Measurements from ENCODE around the gene ADAMTSL3.

The ADAMTSL3 gene

DNA sequence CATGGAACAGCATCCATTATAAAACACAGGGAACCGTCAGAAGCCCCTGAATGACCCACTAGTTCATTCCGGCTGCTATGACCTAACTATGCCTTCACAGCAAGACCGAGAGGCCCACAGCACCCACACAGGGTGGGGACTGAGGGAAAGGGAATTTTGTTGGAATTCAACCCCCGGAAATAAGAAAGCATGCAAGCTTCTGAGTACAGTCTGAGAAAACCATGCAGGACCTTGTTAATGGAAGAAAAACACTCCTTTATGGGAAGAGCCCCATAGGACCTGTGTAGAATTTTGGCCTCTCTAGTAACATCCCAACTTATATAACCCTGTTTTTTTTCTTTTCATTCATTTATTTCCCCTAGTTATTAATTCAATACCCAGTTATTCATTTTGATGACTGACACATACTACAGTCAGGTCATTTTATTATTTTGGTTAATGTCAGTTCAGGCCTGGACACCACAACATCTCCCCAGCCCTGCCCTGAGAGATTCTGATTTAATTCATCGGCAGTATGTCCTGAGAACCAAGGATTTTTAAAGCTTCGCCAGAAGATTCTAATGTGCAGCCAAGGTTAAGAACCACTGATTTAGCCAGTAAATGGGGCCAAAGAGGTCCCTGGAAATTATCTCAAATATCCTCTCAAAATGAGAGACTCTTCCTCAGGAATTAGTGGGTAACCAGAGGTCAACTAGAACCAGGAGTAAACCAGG is 350.0 kb downstream of the ADAMTSL3 start:
- H3K9me2 ChIP-seq (replicated peaks; ENCODE audit: control insufficient read depth, low read length), result no peaks in the 10 kb centered on the region
- no peak overlapping the region for H3K27ac ChIP-seq (ENCODE audit: low read depth, low read length)
- TF ChIP-seq CTCF (IDR thresholded peaks at IDR 0.05; ENCODE audit: low read depth, low read length, poor library complexity, severe bottlenecking), result no peak
- no peak for TF ChIP-seq EZH2phosphoT487 (IDR thresholded peaks at IDR 0.05; ENCODE audit: borderline replicate concordance, low read length)
- no peaks in the 10 kb centered on the region for H3K9me3 ChIP-seq (ENCODE audit: control insufficient read depth, insufficient read depth, low read length)
- no peaks in the 10 kb centered on the region for H3K36me3 ChIP-seq (ENCODE audit: control insufficient read depth, low read length)
- H3F3A ChIP-seq (ENCODE audit: control insufficient read depth, insufficient read depth), result no peaks in the 10 kb centered on the region
- no peak overlapping the region for H3K4me3 ChIP-seq (ENCODE audit: low read length)
- no peaks in the 10 kb centered on the region for H3K4me1 ChIP-seq (ENCODE audit: control insufficient read depth, low read length)
- no peaks in the 10 kb centered on the region for H3K27me3 ChIP-seq (ENCODE audit: control insufficient read depth, low read length)
- no peak overlapping the region for H3K4me2 ChIP-seq (ENCODE audit: low read length)
- no peaks in the 10 kb centered on the region for H4K20me1 ChIP-seq (ENCODE audit: control insufficient read depth, insufficient read depth, low read depth, low read length)
- H3K79me2 ChIP-seq (ENCODE audit: control insufficient read depth, low read length), result no peaks in the 10 kb centered on the region

DNA sequence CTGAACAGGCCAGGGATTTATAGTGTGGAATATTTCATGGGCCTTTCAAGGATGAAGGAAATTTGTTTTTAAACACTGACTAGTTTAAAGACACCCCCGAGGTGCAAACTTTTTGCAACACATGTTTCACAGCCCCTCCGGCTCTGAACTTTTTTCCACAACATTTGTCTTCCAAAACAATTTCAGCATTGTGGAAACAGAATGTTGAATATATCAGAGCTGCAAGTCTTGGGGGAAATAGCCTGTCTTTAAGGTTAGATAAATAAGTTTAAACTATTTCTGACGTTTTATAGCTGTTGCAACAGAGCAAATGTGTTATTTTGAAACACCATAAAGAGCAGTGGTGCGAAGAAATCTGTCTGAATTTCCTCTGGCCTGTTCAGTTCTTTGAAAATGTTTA is 352.5 kb downstream of the ADAMTSL3 start:
- Histone ChIP-seq H3K9me3 (ENCODE audit: control insufficient read depth, insufficient read depth, low read length) (no peaks in the 10 kb centered on the region), H3K27me3 (ENCODE audit: control insufficient read depth, low read length) (no peaks in the 10 kb centered on the region), H4K20me1 (ENCODE audit: control insufficient read depth, insufficient read depth, low read depth, low read length) (no peaks in the 10 kb centered on the region), H3K27ac (ENCODE audit: low read depth, low read length) (no peak overlapping the region), H3K36me3 (ENCODE audit: control insufficient read depth, low read length) (no peaks in the 10 kb centered on the region), H3K4me1 (ENCODE audit: control insufficient read depth, low read length) (no peaks in the 10 kb centered on the region), H3K4me2 (ENCODE audit: low read length) (no peak overlapping the region), H3K4me3 (ENCODE audit: low read length) (no peak overlapping the region), H3F3A (ENCODE audit: control insufficient read depth, insufficient read depth) (no peaks in the 10 kb centered on the region), H3K9me2 (replicated peaks; ENCODE audit: control insufficient read depth, low read length) (no peaks in the 10 kb centered on the region), H3K79me2 (ENCODE audit: control insufficient read depth, low read length) (no peaks in the 10 kb centered on the region)
- TF ChIP-seq CTCF (IDR thresholded peaks at IDR 0.05; ENCODE audit: low read depth, low read length, poor library complexity, severe bottlenecking) (no peak), EZH2phosphoT487 (IDR thresholded peaks at IDR 0.05; ENCODE audit: borderline replicate concordance, low read length) (no peak)

DNA sequence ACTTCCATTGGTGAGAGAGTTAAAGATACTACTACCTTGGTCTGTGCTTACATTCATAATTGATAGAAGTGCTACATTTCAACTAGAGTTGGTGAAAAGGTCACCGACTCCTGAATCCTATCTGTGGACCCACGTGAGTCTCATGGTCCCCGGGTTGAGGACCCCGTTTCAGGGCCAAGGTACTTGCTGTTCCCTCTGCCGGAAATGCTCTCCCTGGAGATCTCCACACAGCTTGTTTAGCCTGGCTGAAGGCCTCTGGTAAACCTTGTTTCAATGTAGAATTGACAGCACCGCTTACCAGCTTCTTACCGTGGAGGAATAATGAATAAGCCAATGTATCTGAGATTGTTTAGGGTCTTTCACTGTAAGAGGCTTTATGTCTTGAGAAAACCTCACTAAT is 355.7 kb downstream of the ADAMTSL3 start:
- Histone ChIP-seq H3K4me2 (ENCODE audit: low read length) (no peak overlapping the region), H3K36me3 (ENCODE audit: control insufficient read depth, low read length) (no peaks in the 10 kb centered on the region), H3K4me3 (ENCODE audit: low read length) (no peak overlapping the region), H3K79me2 (ENCODE audit: control insufficient read depth, low read length) (no peaks in the 10 kb centered on the region), H3F3A (ENCODE audit: control insufficient read depth, insufficient read depth) (no peaks in the 10 kb centered on the region), H3K4me1 (ENCODE audit: control insufficient read depth, low read length) (no peaks in the 10 kb centered on the region), H3K9me3 (ENCODE audit: control insufficient read depth, insufficient read depth, low read length) (no peaks in the 10 kb centered on the region), H3K27me3 (ENCODE audit: control insufficient read depth, low read length) (no peaks in the 10 kb centered on the region), H3K9me2 (replicated peaks; ENCODE audit: control insufficient read depth, low read length) (no peaks in the 10 kb centered on the region), H4K20me1 (ENCODE audit: control insufficient read depth, insufficient read depth, low read depth, low read length) (no peaks in the 10 kb centered on the region), H3K27ac (ENCODE audit: low read depth, low read length) (no peak overlapping the region)
- TF ChIP-seq EZH2phosphoT487 (IDR thresholded peaks at IDR 0.05; ENCODE audit: borderline replicate concordance, low read length) (no peak), CTCF (IDR thresholded peaks at IDR 0.05; ENCODE audit: low read depth, low read length, poor library complexity, severe bottlenecking) (no peak)
